HG03354 (cell line): ENCODE measurements around the gene TRIP13.
"Not testable (repeated sequence)": the region's sequence is repeated elsewhere in the genome, so short reads cannot be mapped to it uniquely, and the experiment has no call there.

Source experiments
- ATAC-seq: cut with Tn5 transposase; IDR thresholded peaks from one replicate; pipeline ENCODE4 v1.9.1; 2021; ENCODE audit warnings: mild to moderate bottlenecking; ENCODE audit not compliant: unreplicated experiment, poor library complexity, severe bottlenecking

TRIP13 gene

DNA sequence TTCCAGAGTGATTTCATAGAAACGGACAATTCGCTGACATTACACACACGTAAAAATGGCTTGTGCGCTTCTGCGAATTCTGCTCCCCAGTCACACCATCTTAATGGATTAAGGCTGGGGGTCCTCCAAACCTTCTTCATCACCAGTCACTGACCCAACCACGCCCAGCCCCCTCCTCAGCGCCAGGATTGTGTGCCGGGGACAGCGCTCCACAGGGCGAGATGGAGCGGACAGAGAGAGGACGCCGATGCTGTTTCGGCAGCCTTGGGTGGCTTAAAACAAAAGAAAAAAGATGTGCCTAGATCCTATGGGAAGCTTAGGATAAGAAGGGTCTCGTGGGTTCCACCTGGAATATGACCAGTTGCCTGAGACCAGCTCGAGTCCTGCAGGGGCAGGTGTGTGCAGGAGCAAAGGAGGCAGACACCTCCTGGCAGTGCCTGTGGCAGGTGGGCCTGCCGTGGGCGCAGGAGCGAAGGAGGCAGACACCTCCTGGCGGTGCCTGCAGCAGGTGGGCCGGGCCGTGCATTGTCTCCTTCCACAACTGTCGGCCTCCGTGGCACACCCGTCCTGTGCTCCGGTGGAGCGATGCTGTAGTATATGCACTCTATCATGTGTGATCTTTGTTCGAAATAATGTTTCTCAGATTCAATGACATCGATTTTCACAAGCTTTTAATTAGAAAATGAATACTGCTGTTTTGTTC lies 20.9 kb upstream of the TRIP13 start:
- no peak for ATAC-seq

DNA sequence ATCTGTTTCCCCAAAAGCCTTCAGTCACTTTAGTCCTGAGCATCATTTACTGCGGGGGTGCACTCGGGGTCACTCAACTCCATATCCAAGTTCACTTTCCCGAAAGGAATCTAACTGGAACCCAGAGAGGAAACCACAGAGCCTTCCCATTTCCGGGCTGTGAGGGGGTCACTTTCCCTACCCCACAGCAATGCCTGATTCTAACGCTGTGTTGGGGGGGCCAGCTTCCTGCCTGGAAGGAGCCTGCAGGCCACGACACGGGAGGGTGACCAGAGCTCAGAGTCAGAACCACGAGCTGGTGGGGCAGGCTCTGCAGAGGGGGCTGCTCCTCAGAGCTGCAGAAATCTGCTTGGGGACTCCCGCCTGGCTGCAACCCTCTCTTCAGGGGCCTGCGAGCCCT lies 20.4 kb upstream of the TRIP13 start:
- ATAC-seq, result no peak

DNA sequence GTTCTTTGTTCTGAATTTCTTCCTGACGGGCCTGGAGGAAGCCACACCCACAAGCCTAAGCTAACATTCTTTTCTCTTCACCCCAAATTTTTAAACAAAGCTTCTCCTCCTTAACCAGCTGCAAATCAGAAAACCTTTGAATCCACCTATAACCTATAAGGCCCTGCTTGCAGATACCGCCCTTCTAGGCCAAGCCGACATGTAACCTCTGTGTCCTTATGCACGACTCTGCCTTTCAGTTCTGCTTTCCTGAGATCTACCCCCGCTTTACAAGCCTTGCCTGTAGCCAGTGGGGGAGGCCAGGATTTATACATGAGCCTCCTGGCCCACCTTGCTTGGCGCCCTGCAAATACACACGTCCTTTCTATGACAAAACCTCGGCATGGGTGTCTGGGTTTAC lies 19.4 kb upstream of the TRIP13 start:
- ATAC-seq, result peak; percentile 45

DNA sequence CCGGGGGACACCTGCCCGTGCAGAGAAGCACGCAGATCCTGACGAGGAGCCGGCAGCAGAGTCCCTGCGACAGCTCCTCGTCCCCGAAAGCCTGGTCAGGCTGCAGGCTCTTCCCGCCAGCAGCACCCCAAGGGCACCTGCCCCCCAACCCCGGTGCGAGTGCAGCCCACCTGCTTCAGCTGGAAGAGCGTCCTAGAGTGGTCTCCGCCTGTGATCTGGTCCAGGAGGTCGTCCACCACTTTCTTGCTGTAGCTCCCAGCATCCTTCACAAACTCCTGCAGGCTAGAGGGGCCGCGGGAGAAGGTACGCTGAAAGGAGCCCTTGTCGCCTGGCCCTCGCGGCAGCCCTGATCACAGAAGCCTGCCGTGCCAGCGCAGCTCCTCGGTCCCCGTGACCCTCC lies 16.8 kb upstream of the TRIP13 start:
- ATAC-seq, result no peak

DNA sequence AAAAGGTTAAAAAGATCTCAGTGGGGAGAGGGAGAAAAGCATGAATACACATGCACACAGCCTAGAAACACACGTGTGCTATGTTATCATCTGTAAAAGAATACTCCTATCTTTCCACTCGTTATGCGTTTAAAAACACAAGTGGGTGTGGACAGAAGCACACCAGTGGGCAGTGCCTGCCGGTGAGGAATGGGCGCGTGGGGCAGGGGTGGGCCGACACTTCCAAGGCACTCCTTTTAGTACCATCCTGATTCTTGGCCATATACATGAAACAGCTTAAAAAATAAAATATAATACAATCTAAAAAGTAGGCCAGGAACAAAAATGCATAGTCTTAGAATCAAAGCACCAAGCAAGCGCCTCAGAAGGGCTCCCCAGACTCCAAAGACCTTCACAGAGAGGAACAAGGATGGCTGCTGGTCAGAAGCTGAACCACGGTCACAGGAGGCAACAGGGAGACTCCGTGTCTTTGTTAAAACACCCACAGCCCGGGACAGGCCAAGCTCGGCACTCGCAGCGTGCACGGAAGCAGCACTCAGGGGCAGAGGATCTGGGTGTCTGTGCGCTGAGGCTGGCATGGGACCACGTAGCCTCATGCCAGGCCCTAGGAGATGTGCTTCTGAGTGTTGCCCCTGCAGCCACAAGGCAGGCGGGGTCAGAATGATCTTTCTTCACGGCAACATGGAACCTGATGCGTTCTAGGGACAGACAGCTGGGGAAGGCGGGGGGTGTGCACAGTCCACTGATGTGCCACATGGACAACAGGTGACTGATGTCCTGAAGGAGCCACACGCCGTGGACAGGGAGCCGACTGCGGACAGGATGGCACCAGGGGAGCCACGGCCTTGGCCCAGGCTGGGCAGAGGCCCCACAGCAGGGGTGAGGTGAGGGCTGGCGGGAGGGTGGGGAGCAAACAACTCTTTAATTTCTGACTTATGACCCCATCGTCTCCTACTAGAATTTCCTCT lies 16.0 kb upstream of the TRIP13 start:
- ATAC-seq, result no peak

DNA sequence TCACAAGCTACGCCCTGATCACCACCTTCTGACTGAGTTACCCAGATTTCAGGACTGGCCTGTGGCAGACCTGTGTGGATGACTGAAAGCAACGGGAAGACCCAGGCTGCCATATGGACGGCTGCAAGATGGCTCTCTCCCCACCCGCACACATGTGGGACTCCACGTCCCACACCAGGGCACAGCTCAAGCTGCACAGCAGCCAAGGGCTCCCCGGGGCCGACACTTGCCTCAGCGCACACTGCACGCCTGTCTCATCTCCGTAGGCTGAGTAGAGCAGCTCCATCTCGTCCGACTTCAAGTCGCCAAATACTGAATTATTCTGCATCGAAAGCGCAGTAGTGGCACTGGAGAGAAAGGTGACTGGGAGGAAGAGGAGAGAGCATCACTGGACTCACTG lies 14.6 kb upstream of the TRIP13 start:
- ATAC-seq, result no peak

DNA sequence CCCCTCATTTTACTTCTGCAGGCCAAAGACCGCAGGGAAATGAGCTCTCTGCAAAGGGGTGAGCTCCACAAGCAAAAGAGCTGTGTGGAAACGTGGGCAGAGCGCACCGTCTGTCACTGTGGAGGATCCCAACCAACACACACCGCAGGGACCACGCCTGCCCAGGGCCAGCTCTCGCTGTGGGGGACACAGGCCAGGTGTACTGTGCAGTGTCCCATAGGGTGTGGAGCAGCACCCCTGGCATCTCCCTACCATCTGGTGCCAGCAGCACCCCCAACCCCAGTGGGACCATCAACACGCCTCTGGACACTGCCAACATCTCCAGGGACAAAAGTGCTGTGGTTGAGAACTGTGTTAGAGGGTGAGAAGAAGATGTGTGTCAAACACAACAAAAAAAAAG lies 14.0 kb upstream of the TRIP13 start:
- not testable (repeated sequence) for ATAC-seq

DNA sequence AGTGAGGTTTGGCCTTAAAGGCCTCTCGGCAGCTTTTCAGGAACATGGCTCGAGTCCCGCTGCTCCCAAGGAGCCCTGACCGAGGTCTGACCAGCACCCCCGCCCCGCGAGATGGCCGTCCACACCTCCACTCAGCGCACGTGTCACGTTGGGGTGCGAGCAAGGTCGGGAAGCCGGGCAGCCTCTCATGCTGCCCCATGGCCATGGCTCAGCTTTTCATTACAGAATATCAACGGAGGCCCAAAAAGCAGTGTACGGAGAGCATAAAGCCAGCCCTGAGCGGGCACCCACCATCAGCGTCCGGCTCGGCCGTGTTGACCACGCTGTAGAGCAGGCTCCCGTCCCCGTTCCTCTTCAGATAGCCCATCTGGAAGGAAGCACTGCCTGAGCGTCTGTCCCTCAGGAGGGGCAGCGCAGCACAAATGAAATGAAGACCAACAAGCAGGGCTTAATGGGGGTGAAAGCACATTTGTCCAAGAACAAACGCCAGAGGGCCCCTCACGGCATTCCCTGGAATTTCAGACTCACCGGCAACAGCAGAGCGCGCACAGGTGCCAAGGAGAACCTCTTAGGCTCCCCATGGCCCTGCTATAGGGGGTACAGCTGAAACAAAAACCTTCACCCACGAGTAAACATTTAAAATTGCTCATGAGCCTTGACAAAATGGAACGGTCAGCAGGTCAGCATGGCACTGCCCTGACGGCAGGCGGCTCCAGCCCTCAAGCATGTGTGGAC lies 11.7 kb upstream of the TRIP13 start:
- no peak for ATAC-seq

DNA sequence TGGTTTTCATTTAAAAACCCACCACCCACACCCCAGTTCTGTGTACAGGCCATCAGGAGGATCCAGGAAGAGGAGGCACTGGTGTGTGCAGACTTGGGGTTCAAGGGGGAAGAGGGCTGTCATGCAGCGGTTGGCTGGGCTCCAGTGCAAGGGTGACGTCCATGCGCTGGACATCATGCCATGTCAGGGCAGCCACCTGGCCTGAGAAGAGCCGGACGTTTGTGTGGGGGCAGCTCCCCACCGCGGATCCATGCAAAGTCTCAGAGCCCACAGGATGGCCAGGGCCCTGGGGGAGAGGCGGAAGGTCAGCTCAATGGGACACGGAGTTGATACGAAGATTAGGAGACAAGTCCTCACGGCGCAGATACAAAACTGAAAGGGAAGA lies 11.1 kb upstream of the TRIP13 start:
- ATAC-seq, result no peak

DNA sequence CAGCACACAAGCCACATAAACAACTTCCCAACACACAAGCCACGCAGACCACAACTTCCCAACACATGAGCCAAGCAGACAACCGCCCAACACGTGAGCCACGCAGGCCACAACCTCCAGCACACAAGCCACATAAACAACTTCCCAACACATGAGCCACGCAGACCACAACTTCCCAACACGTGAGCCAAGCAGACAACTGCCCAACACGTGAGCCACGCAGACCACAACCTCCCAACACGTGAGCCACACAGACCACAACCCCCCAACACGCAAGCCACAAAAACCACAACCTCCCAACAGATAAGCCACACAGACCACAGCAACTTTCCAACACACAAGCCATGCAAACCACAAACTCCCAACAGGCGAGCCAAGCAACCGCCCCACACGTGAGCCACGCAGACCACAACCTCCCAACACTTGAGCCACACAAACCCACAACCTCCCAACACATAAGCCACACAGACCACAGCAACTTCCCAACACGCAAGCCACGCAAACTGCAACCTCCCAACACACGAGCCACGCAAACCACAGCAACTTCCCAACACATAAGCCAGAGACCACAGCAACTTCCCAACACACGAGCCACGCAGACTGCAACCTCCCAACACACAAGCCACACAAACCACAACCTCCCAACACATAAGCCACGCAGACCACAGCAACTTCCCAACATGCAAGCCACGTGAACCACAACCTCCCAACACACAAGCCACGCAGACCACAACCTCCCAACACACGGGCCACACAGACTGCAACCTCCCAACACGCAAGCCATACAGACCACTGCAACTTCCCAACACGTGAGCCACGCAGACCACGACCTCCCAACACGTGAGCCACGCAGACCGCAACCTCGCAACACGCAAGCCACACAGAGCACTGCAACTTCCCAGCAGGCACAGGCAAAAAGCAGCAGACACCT lies 10.2 kb upstream of the TRIP13 start:
- no peak for ATAC-seq

DNA sequence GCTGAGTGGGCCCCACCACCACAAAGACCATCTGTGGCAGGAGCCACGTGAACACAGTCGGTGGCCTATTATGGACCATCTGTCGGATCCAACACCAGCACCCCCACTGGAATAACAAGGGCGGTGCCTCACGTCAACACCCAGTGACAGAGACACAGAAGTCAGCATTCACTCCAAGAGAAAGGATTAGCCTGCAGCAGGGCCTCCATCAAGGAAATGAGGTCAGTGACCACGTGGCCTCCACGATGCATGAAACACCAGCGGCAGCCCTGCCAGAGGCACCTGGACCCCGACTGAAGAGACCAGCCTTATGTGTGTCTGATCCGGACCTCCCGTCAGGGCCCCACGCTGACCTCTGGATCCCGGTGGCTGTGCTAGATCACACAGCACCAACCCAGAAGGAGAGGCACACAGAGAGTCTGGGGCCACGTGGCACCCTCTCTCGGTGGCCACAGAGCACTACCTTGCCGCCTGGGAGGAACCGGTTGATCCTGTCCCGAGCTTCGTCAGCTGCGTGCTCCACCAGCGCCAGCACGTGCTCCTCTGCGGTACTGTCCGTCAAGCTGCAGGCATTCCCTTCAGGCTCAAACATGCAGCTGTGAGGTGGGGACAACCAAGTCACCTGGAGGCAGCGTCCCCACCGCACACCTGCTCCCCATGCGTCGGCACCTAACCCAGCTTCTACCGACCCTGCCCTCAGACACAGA lies 9.1 kb upstream of the TRIP13 start:
- no peak for ATAC-seq

DNA sequence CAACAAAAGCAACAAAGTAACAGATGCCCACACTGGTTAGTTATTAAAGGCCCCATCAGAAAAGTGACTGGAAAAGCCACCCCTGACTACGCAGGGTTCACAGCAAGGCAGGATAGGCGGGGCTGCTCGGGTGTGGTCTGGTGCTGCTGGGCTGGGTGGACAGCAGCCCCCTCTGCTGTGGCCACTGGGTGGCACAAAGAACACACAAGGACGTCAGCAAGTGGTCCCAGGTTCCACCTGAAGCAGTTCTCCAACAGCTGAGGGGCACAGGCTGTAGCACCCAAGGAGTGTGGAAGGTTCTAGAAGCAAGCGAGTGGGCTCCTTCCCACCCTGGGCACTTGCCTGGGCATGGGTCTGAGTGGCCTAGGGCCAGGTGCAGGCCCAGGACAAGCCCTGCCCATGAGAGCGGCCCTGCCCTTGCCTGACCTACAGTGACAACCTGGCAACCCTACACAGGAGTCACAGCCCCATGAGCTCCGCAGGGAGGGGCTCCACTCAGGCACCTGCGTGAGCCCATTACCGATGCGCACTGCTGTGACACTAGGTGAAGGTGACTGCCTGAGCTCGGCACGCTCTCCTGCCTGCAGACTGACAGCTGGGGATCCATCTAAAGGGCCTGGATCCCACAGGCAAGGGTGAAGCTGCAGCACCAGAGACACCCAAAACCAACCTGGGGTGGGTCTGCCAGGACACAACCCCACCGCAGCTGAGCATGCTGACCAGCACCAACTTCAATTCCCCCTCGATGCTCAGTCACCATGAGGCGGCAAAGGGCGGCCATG lies 8.1 kb upstream of the TRIP13 start:
- ATAC-seq, result no peak

DNA sequence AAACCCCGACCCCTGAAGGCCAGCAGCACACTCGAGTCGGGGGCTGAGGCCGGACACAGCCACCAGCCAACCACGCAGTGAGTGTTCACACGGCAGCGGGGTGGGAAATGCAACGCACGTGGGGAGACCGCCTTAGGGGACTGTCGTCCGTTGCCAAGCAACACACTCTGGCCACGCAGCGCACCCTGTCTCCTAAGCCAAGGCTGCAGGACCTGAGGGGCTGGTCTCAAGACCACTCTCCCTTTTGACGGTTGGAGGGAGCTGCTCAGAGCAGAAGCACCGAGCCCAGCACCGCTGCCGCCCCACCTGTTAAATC lies 7.6 kb upstream of the TRIP13 start:
- ATAC-seq, result no peak

DNA sequence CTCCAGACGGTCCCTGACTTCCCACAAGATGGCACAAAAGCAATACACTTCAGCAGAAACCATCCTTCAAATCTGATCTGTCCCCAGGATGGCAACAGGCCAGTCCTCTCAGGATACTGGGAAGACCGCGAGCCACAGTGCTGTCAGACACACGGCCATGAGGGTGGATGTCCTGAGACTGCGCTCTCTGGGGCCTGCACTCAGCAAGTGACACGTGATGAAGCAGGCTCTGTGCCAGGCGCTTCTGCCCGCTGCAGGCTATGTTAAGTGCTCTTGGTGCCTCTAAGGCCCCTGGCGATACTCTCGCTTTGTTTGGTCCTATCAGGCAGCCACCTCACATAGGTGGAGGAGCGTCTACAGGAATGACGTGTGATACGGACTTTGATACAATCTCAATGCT lies 7.2 kb upstream of the TRIP13 start:
- no peak for ATAC-seq

DNA sequence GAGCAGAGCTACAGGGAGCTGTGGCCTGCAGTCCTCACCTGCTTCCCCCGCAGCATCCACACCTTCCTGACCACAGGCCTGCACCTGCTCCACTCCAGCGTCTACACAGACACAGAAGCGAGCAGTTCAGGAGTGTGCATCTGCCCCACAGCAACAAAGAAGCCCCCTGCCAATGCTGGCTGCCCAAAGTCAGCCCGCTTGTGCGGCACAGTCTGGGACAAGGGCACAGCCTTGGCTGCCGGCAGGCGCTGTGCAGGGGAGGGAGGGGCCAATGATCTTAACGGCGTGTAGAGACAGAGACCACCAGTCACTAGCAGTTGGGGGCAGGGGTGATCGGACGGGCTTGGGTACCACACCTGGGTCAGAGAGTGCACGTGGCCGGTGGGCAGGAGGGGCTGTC lies 6.6 kb upstream of the TRIP13 start:
- no peak for ATAC-seq

DNA sequence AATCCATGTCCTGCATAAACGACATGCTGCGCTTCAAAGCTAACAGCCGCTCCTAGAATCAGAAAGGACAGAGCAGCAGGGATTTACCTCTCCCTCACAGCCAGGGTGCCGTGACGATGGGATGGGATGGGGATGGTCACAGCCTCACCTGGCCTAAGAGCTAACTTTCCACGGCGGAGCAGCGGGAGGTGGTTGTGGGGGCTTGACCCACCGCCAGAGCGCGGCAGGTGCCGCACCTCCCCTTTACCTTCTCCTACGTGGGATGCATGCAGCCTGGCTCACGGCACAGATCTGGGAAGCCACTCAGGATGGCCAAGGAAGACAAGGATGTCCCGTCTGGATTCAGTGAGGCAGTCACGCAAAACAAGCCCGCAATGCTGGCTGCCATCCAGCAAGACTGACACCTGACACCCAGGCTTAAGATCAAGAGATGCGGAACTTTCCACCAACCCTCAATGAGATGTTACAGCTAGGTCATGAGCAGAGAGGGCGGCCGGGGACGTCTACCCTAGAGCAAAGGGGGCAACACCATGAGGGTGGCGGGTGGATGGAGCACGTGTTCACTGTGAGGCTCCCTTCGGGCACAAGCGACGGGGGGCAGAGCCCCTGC lies 5.9 kb upstream of the TRIP13 start:
- ATAC-seq, result no peak

DNA sequence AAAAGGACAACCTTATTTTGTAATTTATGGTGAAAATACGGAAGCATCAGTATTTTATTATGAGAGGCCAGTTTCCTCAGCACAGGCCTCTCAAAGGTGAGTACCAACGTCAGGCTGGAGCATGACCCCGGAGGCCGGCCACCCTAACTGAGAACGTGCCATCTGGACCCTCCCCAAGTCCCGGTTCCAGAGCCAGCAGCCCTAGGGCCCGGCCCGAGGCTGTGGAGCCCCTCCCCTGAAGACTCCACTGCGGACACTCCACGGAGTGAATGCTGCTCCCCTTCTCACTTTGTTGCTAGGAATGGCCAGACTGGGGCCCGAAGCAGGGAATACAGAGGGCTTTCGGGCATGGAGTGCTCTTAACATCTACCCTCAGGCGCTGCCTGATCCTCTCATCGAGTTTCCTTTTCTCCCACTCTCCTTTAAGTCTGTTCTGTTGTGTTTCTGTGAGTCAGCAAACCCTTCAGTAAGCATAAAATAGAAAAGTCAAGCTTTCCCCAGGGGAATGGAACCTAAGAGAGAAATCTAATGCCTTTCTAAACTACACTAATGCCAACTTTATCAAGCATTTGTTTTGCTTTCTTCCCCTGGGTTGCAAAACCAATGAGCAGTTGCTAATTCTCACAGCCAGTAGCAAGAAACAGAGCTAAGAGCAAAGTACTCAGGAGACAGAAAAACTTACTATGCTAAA lies 4.6 kb upstream of the TRIP13 start:
- ATAC-seq, result no peak
